DOHH2 (cell line): ENCODE results near the gene UBE2D3.

Experiments used
- H3F3A ChIP-seq: fragments of 200-600 bp; sonication (generic), shearing (Covaris generic); 2 replicates; pipeline ENCODE4 v1.6.0; 2016; ENCODE audit warnings: antibody characterized with exemption, mild to moderate bottlenecking; ENCODE audit not compliant: control insufficient read depth, insufficient read depth
- H3K27ac ChIP-seq: fragments of 200-600 bp; sonication (generic); 2 replicates; pipeline ENCODE4 v1.5.1; 2014; ENCODE audit warnings: low read depth, mild to moderate bottlenecking, low read length, moderate library complexity
- H3K27me3 ChIP-seq: fragments of 200-600 bp; sonication (generic); 2 replicates; pipeline ENCODE4 v1.6.1; 2014; ENCODE audit warnings: mild to moderate bottlenecking, low read length, mixed read lengths; ENCODE audit not compliant: control insufficient read depth
- H3K36me3 ChIP-seq: fragments of 200-600 bp; sonication (generic); 2 replicates; pipeline ENCODE4 v1.6.1; 2014; ENCODE audit warnings: mild to moderate bottlenecking, low read length, moderate library complexity, mixed read lengths; ENCODE audit not compliant: control insufficient read depth
- H3K4me1 ChIP-seq: fragments of 200-600 bp; sonication (generic); 2 replicates; pipeline ENCODE4 v1.6.1; 2014; ENCODE audit warnings: mild to moderate bottlenecking, low read length, mixed read lengths; ENCODE audit not compliant: control insufficient read depth
- H3K4me2 ChIP-seq: fragments of 200-600 bp; sonication (generic); 2 replicates; pipeline ENCODE4 v1.6.0; 2014; ENCODE audit warnings: mild to moderate bottlenecking, low read length, moderate library complexity
- H3K4me3 ChIP-seq: fragments of 200-600 bp; sonication (generic); 2 replicates; pipeline ENCODE4 v1.5.1; 2014; ENCODE audit warnings: mild to moderate bottlenecking, low read length, mixed read lengths
- H3K79me2 ChIP-seq: fragments of 200-600 bp; sonication (generic); 2 replicates; pipeline ENCODE4 v1.6.1; 2014; ENCODE audit warnings: mild to moderate bottlenecking, low read length, mixed read lengths; ENCODE audit not compliant: control insufficient read depth
- H3K9me2 ChIP-seq: fragments of 200-600 bp; sonication (generic); replicated peaks from 2 replicates; pipeline ENCODE4 v1.6.1; 2014; ENCODE audit warnings: mild to moderate bottlenecking, low read length, mixed read lengths; ENCODE audit not compliant: control insufficient read depth
- H3K9me3 ChIP-seq: fragments of 200-600 bp; sonication (generic); 2 replicates; pipeline ENCODE4 v1.6.1; 2014; ENCODE audit warnings: antibody characterized with exemption, low read length, mixed read lengths; ENCODE audit not compliant: control insufficient read depth, insufficient read depth
- H4K20me1 ChIP-seq: fragments of 200-600 bp; sonication (generic); 2 replicates; pipeline ENCODE4 v1.6.0; 2014; ENCODE audit warnings: low read depth, mild to moderate bottlenecking, antibody characterized with exemption, low read length, moderate library complexity; ENCODE audit not compliant: control insufficient read depth, insufficient read depth
- CTCF ChIP-seq: fragments of 200-600 bp; sonication (generic); IDR thresholded peaks from one replicate; pipeline ENCODE4 v1.5.1; 2014; ENCODE audit warnings: antibody characterized with exemption, mild to moderate bottlenecking, low read depth, low read length; ENCODE audit not compliant: poor library complexity, severe bottlenecking
- EZH2phosphoT487 ChIP-seq: fragments of 200-600 bp; sonication (generic); IDR thresholded peaks from 2 replicates; pipeline ENCODE4 v1.6.1; 2017; ENCODE audit warnings: borderline replicate concordance, mild to moderate bottlenecking, antibody characterized with exemption, low read length, moderate library complexity, mixed read lengths

Gene UBE2D3

GRCh38 chr4:102858828-102859464 is 31.6 kb upstream of the UBE2D3 start:
- Histone ChIP-seq H3K9me2 (no peaks in the 10 kb centered on the region), H3K9me3 (peaks cover 15% of the 10 kb centered on the region; the same call in 1 of the 2 replicates), H3K79me2 (peaks cover 70% of the 10 kb centered on the region), H3K4me2 (no peak overlapping the region), H4K20me1 (no peaks in the 10 kb centered on the region), H3K4me3 (no peak overlapping the region), H3K27me3 (no peaks in the 10 kb centered on the region), H3F3A (peaks cover 8% of the 10 kb centered on the region; the same call in 1 of the 2 replicates), H3K36me3 (peaks cover 43% of the 10 kb centered on the region), H3K4me1 (peaks cover 13% of the 10 kb centered on the region), H3K27ac (no peak overlapping the region)
- TF ChIP-seq CTCF (no peak), EZH2phosphoT487 (no peak)

GRCh38 chr4:102850370-102850769 is 23.0 kb upstream of the UBE2D3 start:
- peaks cover 66% of the 10 kb centered on the region for H3K79me2 ChIP-seq
- TF ChIP-seq EZH2phosphoT487 (no peak), CTCF (no peak)
- no peaks in the 10 kb centered on the region for H3K27me3 ChIP-seq
- H3F3A ChIP-seq, result no peaks in the 10 kb centered on the region
- H3K36me3 ChIP-seq, result peaks cover 10% of the 10 kb centered on the region; the same call in 1 of the 2 replicates
- no peak overlapping the region for H3K4me3 ChIP-seq
- H3K27ac ChIP-seq, result no peak overlapping the region
- H4K20me1 ChIP-seq, result no peaks in the 10 kb centered on the region
- no peaks in the 10 kb centered on the region for H3K9me3 ChIP-seq
- no peaks in the 10 kb centered on the region for H3K9me2 ChIP-seq
- H3K4me1 ChIP-seq, result peaks cover 6% of the 10 kb centered on the region
- no peak overlapping the region for H3K4me2 ChIP-seq

DNA sequence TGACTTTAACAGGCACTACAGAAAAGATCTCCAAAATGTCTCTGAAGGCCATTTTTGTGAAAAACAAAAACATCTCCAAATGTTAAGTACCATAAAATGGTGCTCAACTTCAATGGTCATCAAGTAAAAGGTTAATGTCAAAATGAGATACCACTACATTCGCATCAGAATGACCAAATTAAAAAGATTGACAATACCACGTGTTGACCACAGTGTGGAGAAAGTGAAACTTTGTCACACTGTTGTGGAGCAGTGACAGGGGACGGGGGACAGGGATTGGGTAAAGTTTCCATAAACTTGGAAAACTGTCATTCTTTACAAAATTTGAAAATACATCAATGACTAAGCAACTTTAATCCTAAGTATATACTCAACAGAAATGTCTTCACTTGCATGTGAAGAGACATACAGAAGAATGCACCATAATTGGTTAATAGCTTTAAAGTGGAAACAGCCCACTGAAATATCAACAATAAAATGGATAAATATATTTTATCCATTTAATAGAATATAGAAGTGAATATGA is 22.3 kb upstream of the UBE2D3 start:
- Histone ChIP-seq H3K9me3 (no peaks in the 10 kb centered on the region), H3K36me3 (peaks cover 10% of the 10 kb centered on the region; the same call in 1 of the 2 replicates), H4K20me1 (no peaks in the 10 kb centered on the region), H3K79me2 (peaks cover 62% of the 10 kb centered on the region), H3K9me2 (no peaks in the 10 kb centered on the region), H3K27me3 (no peaks in the 10 kb centered on the region), H3K4me2 (no peak overlapping the region), H3K4me3 (no peak overlapping the region), H3K4me1 (peaks cover 6% of the 10 kb centered on the region), H3F3A (no peaks in the 10 kb centered on the region), H3K27ac (no peak overlapping the region)
- no peak for TF ChIP-seq CTCF
- TF ChIP-seq EZH2phosphoT487, result no peak
